A549 (cell line): ENCODE data around the gene MRPL2.

ENCODE experiments used
- CTCF ChIP-seq: fragments of >200 bp; sonication (Bioruptor Twin); formaldehyde crosslinking; IDR thresholded peaks from 3 replicates; pipeline ENCODE4 v1.5.1; 2016
- HDAC2 ChIP-seq: fragments of 200-600 bp; sonication (generic); IDR thresholded peaks from 2 replicates; pipeline ENCODE4 v1.6.1; 2016
- JUNB ChIP-seq: fragments of >200 bp; sonication (Bioruptor Twin); formaldehyde crosslinking; IDR thresholded peaks from 2 replicates; pipeline ENCODE4 v1.6.1; 2016
- MAFK ChIP-seq: fragments of 450-650 bp; IDR thresholded peaks from 2 replicates; pipeline ENCODE4 v1.6.1; 2014; ENCODE audit not compliant: partially characterized antibody
- MAZ ChIP-seq: fragments of 150-350 bp; IDR thresholded peaks from 2 replicates; pipeline ENCODE4 v1.6.1; 2014; ENCODE audit warnings: antibody characterized with exemption, low read depth, low read length, borderline replicate concordance
- POLR2A ChIP-seq: IDR thresholded peaks from 2 replicates; pipeline ENCODE4 v1.6.1; 2012; ENCODE audit warnings: mild to moderate bottlenecking, low read length
- REST ChIP-seq: fragments of 200-600 bp; sonication (generic); IDR thresholded peaks from 2 replicates; pipeline ENCODE4 v1.6.1; 2016; ENCODE audit warnings: antibody characterized with exemption, mild to moderate bottlenecking, moderate library complexity
- RFX5 ChIP-seq: fragments of 450-650 bp; IDR thresholded peaks from 2 replicates; pipeline ENCODE4 v1.7.1; 2014; ENCODE audit warnings: antibody characterized with exemption, mild to moderate bottlenecking, moderate library complexity

- TF ChIP-seq RFX5 (no peak), CTCF (no peak), JUNB (no peak), REST (no peak), HDAC2 (no peak), MAZ (no peak), POLR2A (no peak), MAFK (no peak)
Observed at GRCh38 chr6:43081043-43081442, 21.8 kb upstream of the MRPL2 start.
